HepG2 (cell line): ENCODE results near the gene AFG1L. TPM values are rescaled to one million over a fixed set of nuclear protein-coding genes. Genes with fewer than 3 reads are reported as not detected.

Experiments used
- AGO2 ChIP-seq: fragments of 200-400 bp; formaldehyde crosslinking; optimal IDR thresholded peaks from 2 replicates; pipeline ENCODE3; 2017; ENCODE audit warnings: mild to moderate bottlenecking, low read depth, low read length, moderate library complexity
- FOXK1 ChIP-seq: sonication (generic); formaldehyde crosslinking; IDR thresholded peaks from 2 replicates; pipeline ENCODE4 v1.4.0; 2020; ENCODE audit warnings: low read depth, missing genetic modification reagents, borderline replicate concordance
- GZF1 ChIP-seq: sonication (generic); formaldehyde crosslinking; IDR thresholded peaks from 2 replicates; pipeline ENCODE4 v1.5.1; 2020; ENCODE audit warnings: mild to moderate bottlenecking, missing genetic modification reagents
- HOXA3 ChIP-seq: sonication (generic); formaldehyde crosslinking; IDR thresholded peaks from 2 replicates; pipeline ENCODE4 v1.5.0; 2020; ENCODE audit warnings: missing genetic modification reagents
- TBX2 ChIP-seq: sonication (generic); formaldehyde crosslinking; IDR thresholded peaks from 2 replicates; pipeline ENCODE4 v1.5.0; 2020; ENCODE audit warnings: missing genetic modification reagents, mild to moderate bottlenecking, borderline replicate concordance
- THYN1 ChIP-seq: sonication (generic); formaldehyde crosslinking; IDR thresholded peaks from 2 replicates; pipeline ENCODE4 v1.8.1; 2023; ENCODE audit warnings: low read depth, mild to moderate bottlenecking, moderate library complexity, missing genetic modification reagents, borderline replicate concordance
- TP53 ChIP-seq: sonication (generic); formaldehyde crosslinking; conservative IDR thresholded peaks from 2 replicates; pipeline ENCODE4 v1.4.0; 2020; ENCODE audit warnings: missing genetic modification reagents
- ZFP62 ChIP-seq: sonication (generic); formaldehyde crosslinking; IDR thresholded peaks from 2 replicates; pipeline ENCODE4 v1.4.0; 2020; ENCODE audit warnings: missing genetic modification reagents
- ZNF235 ChIP-seq: sonication (generic); formaldehyde crosslinking; IDR thresholded peaks from 2 replicates; pipeline ENCODE4 v1.8.1; 2023; ENCODE audit warnings: mild to moderate bottlenecking, missing genetic modification reagents, borderline replicate concordance
- ZNF644 ChIP-seq: IDR thresholded peaks from 2 replicates; pipeline ENCODE4 v1.6.1; 2016; ENCODE audit warnings: low read depth
- ZNF772 ChIP-seq: sonication (generic); formaldehyde crosslinking; IDR thresholded peaks from 2 replicates; pipeline ENCODE4 v1.5.0; 2020; ENCODE audit warnings: mild to moderate bottlenecking, missing genetic modification reagents
- ZNF777 ChIP-seq: sonication (generic); formaldehyde crosslinking; IDR thresholded peaks from 2 replicates; pipeline ENCODE4 v1.4.0; 2020; ENCODE audit warnings: missing genetic modification reagents
- ZSCAN30 ChIP-seq: sonication (generic); formaldehyde crosslinking; IDR thresholded peaks from 2 replicates; pipeline ENCODE4 v1.5.0; 2020; ENCODE audit warnings: mild to moderate bottlenecking, missing genetic modification reagents
- polyA plus RNA-seq, 8 experiments: library from polyadenylated mRNA; depleted of rRNA in 3 of 8; stranded (reverse) in 7 of 8; unstranded in 1 of 8; fragments of >200 nt; fragmentation: Illumina TruSeq in 4 of 8; extraction: Trizol in 4 of 8; gene quantifications; 2 replicates each; pipeline versions ENCODE4 v1.2.1 to v1.2.3, GENCODE V29; 2011 to 2016; ENCODE audit warnings: low read depth in 4 of 8, missing spikeins in 1 of 8, mixed read lengths in 1 of 8; ENCODE audit not compliant: insufficient read depth in 1 of 8
- total RNA-seq, 5 experiments: library from RNA; depleted of rRNA; stranded (reverse); fragments of >200 nt; fragmentation: Illumina TruSeq; extraction: Trizol; gene quantifications; 2 replicates each; pipeline ENCODE4 v1.2.3, GENCODE V29; 2016; ENCODE audit warnings: low read depth in 1 of 5
- TF ChIP-seq, protein P1 (sequence below): sonication (generic); formaldehyde crosslinking; IDR thresholded peaks from 2 replicates; pipeline ENCODE4 v1.8.0; 2022; ENCODE audit warnings: missing genetic modification reagents, mild to moderate bottlenecking, inconsistent platforms, borderline replicate concordance
- TF ChIP-seq, protein P2 (sequence below): sonication (generic); formaldehyde crosslinking; IDR thresholded peaks from 2 replicates; pipeline ENCODE4 v1.4.0; 2020; ENCODE audit warnings: mild to moderate bottlenecking, low read depth, missing genetic modification reagents
- TF ChIP-seq, protein P3 (sequence below): sonication (generic); formaldehyde crosslinking; IDR thresholded peaks from 2 replicates; pipeline ENCODE4 v1.8.0; 2022; ENCODE audit warnings: mild to moderate bottlenecking, missing genetic modification reagents; ENCODE audit not compliant: insufficient replicate concordance
- TF ChIP-seq, protein P4 (sequence below): IDR thresholded peaks from 2 replicates; pipeline ENCODE4 v1.6.1; 2016; ENCODE audit warnings: low read depth, control low read depth
- TF ChIP-seq, protein P5 (sequence below): sonication (generic); formaldehyde crosslinking; IDR thresholded peaks from 2 replicates; pipeline ENCODE4 v1.9.0; 2021; ENCODE audit warnings: missing genetic modification reagents, borderline replicate concordance
- TF ChIP-seq, protein P6 (sequence below): sonication (generic); formaldehyde crosslinking; IDR thresholded peaks from 2 replicates; pipeline ENCODE4 v1.4.0; 2020; ENCODE audit warnings: missing genetic modification reagents

Gene AFG1L
- total and polyA plus RNA-seq, 2 of the 13 experiments (the other 11 are each of a cell fraction or from before 2014, with no cell fraction given), result 3.1 to 14.0 TPM

DNA sequence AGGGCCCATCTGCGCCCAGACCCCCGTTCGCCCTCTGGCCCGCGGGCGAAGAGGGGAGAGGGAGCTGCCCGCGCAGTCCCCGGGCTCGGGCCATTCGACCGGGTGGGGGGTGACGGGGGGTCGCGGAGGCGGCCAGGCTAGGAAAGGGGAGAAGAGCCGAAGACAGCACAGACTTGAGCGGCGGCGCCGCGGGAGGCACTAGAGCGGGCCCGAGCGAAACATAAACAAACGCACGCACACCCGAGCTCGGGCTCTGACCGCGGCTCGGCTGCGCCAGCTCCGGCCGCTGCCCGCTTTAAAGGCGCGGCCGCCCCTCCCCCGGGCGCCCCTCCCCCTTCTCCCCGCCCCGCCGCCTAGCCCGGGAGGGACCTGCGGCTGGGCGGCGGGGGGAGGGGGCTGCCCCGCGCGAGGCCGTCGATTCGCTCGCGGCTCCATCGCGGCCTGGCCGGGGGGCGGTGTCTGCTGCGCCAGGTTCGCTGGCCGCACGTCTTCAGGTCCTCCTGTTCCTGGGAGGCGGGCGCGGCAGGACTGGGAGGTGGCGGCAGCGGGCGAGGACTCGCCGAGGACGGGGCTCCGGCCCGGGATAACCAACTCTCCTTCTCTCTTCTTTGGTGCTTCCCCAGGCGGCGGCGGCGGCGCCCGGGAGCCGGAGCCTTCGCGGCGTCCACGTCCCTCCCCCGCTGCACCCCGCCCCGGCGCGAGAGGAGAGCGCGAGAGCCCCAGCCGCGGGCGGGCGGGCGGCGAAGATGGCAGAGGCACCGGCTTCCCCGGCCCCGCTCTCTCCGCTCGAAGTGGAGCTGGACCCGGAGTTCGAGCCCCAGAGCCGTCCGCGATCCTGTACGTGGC lies 265.8 kb downstream of the AFG1L start, which contains the start of gene FOXO3 (continued):
- TF ChIP-seq, protein P1, sequence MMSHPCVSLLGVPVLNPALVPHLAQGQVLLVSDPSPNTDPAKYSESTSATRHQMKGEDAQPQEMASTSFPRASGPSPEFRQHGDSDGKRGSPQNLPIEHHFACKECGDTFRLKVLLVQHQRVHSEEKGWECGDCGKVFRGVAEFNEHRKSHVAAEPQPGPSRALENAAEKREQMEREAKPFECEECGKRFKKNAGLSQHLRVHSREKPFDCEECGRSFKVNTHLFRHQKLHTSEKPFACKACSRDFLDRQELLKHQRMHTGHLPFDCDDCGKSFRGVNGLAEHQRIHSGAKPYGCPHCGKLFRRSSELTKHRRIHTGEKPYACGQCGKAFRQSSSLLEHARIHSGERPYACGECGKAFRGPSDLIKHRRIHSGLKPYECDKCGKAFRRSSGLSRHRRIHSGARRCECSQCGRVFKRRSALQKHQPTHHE (CRISPR knock-in tag), result peak; percentile 11; the same call in 1 of the 2 replicates
- TF ChIP-seq ZNF235, result no peak; the same call in 1 of the 2 replicates
- TF ChIP-seq ZFP62, result no peak
- TF ChIP-seq, protein P2, sequence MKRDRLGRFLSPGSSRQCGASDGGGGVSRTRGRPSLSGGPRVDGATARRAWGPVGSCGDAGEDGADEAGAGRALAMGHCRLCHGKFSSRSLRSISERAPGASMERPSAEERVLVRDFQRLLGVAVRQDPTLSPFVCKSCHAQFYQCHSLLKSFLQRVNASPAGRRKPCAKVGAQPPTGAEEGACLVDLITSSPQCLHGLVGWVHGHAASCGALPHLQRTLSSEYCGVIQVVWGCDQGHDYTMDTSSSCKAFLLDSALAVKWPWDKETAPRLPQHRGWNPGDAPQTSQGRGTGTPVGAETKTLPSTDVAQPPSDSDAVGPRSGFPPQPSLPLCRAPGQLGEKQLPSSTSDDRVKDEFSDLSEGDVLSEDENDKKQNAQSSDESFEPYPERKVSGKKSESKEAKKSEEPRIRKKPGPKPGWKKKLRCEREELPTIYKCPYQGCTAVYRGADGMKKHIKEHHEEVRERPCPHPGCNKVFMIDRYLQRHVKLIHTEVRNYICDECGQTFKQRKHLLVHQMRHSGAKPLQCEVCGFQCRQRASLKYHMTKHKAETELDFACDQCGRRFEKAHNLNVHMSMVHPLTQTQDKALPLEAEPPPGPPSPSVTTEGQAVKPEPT (CRISPR knock-in tag), result no peak
- peak; percentile 51 for TF ChIP-seq AGO2
- TF ChIP-seq FOXK1, result no peak
- 0 out of 2 replicates have a peak, but pooled peaks have one; percentile 29 for TF ChIP-seq ZSCAN30 (CRISPR knock-in tag)
- peak; percentile 85 for TF ChIP-seq ZNF777
- TF ChIP-seq ZNF644, result no peak
- TF ChIP-seq, protein P3, sequence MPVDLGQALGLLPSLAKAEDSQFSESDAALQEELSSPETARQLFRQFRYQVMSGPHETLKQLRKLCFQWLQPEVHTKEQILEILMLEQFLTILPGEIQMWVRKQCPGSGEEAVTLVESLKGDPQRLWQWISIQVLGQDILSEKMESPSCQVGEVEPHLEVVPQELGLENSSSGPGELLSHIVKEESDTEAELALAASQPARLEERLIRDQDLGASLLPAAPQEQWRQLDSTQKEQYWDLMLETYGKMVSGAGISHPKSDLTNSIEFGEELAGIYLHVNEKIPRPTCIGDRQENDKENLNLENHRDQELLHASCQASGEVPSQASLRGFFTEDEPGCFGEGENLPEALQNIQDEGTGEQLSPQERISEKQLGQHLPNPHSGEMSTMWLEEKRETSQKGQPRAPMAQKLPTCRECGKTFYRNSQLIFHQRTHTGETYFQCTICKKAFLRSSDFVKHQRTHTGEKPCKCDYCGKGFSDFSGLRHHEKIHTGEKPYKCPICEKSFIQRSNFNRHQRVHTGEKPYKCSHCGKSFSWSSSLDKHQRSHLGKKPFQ, result no peak
- TF ChIP-seq THYN1 (CRISPR knock-in tag), result no peak
- no peak for TF ChIP-seq GZF1
- TF ChIP-seq, protein P4, sequence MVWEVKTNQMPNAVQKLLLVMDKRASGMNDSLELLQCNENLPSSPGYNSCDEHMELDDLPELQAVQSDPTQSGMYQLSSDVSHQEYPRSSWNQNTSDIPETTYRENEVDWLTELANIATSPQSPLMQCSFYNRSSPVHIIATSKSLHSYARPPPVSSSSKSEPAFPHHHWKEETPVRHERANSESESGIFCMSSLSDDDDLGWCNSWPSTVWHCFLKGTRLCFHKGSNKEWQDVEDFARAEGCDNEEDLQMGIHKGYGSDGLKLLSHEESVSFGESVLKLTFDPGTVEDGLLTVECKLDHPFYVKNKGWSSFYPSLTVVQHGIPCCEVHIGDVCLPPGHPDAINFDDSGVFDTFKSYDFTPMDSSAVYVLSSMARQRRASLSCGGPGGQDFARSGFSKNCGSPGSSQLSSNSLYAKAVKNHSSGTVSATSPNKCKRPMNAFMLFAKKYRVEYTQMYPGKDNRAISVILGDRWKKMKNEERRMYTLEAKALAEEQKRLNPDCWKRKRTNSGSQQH (CRISPR knock-in tag), result peak; percentile 49; the same call in 1 of the 2 replicates
- TF ChIP-seq ZNF772 (CRISPR knock-in tag), result peak; percentile 16; the same call in 1 of the 2 replicates
- no peak; the same call in 1 of the 2 replicates for TF ChIP-seq TBX2 (CRISPR knock-in tag)
- TF ChIP-seq, protein P5, sequence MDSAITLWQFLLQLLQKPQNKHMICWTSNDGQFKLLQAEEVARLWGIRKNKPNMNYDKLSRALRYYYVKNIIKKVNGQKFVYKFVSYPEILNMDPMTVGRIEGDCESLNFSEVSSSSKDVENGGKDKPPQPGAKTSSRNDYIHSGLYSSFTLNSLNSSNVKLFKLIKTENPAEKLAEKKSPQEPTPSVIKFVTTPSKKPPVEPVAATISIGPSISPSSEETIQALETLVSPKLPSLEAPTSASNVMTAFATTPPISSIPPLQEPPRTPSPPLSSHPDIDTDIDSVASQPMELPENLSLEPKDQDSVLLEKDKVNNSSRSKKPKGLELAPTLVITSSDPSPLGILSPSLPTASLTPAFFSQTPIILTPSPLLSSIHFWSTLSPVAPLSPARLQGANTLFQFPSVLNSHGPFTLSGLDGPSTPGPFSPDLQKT (CRISPR knock-in tag), result no peak
- TF ChIP-seq HOXA3 (CRISPR knock-in tag), result no peak; the same call in 1 of the 2 replicates
- TF ChIP-seq, protein P6, sequence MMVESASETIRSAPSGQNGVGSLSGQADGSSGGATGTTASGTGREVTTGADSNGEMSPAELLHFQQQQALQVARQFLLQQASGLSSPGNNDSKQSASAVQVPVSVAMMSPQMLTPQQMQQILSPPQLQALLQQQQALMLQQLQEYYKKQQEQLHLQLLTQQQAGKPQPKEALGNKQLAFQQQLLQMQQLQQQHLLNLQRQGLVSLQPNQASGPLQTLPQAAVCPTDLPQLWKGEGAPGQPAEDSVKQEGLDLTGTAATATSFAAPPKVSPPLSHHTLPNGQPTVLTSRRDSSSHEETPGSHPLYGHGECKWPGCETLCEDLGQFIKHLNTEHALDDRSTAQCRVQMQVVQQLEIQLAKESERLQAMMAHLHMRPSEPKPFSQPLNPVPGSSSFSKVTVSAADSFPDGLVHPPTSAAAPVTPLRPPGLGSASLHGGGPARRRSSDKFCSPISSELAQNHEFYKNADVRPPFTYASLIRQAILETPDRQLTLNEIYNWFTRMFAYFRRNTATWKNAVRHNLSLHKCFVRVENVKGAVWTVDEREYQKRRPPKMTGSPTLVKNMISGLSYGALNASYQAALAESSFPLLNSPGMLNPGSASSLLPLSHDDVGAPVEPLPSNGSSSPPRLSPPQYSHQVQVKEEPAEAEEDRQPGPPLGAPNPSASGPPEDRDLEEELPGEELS (CRISPR knock-in tag), result no peak
- TF ChIP-seq TP53 (CRISPR knock-in tag), result no peak
